ENCODE results near the gene VPS26A. TPM values are rescaled to one million over a fixed set of nuclear protein-coding genes. Genes with fewer than 3 reads are reported as not detected.
"Not testable (repeated sequence)": the region's sequence is repeated elsewhere in the genome, so short reads cannot be mapped to it uniquely, and the experiment has no call there.

The VPS26A gene
- total RNA-seq, 2 donors from 2014 or later, result 61.4 to 62.7 TPM

- Histone ChIP-seq H3K36me3 (no peaks in the 10 kb centered on the region), H3K9ac (ENCODE audit: low read depth in 2 of 2, low read length in 2 of 2) (no peak overlapping the region), H3K27ac (no peak overlapping the region), H3K4me3 (no peak overlapping the region), H3K4me1 (peaks cover 3% of the 10 kb centered on the region), H3K9me3 (no peaks in the 10 kb centered on the region), H3K27me3 (no peaks in the 10 kb centered on the region)
- TF ChIP-seq CTCF (IDR thresholded peaks at IDR 0.05), result no peak
- no peak for DNase-seq
- intact Hi-C loops (cut with DNase I), result no loop called here
Measured at GRCh38 chr10:69141304-69141703, 17.3 kb downstream of the VPS26A start.

- H3K9me3 ChIP-seq; H3K4me1 ChIP-seq; H3K4me3 ChIP-seq; H3K27ac ChIP-seq; H3K9ac ChIP-seq (ENCODE audit: low read depth in 2 of 2, low read length in 2 of 2); H3K27me3 ChIP-seq; DNase-seq; intact Hi-C loops (cut with DNase I); H3K36me3 ChIP-seq: not testable (repeated sequence)
Measured at GRCh38 chr10:69142074-69142473, 18.1 kb downstream of the VPS26A start.

- no peak for TF ChIP-seq CTCF (IDR thresholded peaks at IDR 0.05)
- Histone ChIP-seq H3K36me3 (no peaks in the 10 kb centered on the region), H3K9me3 (no peaks in the 10 kb centered on the region), H3K27ac (no peak overlapping the region), H3K27me3 (no peaks in the 10 kb centered on the region), H3K4me3 (no peak overlapping the region), H3K4me1 (peaks cover 3% of the 10 kb centered on the region), H3K9ac (ENCODE audit: low read depth in 2 of 2, low read length in 2 of 2) (no peak overlapping the region)
- intact Hi-C loops (cut with DNase I), result no loop called here
- no peak for DNase-seq
Measured at GRCh38 chr10:69142983-69143382, 19.0 kb downstream of the VPS26A start.

GRCh38 chr10:69145329-69145728, 21.4 kb downstream of the VPS26A start:
- no peak overlapping the region for H3K9ac ChIP-seq (ENCODE audit: low read depth in 2 of 2, low read length in 2 of 2)
- no peak overlapping the region for H3K27ac ChIP-seq
- no peaks in the 10 kb centered on the region for H3K36me3 ChIP-seq
- DNase-seq, result no peak
- intact Hi-C loops (cut with DNase I), result no loop called here
- H3K4me1 ChIP-seq, result peaks cover 3% of the 10 kb centered on the region
- H3K9me3 ChIP-seq, result no peaks in the 10 kb centered on the region
- TF ChIP-seq CTCF (IDR thresholded peaks at IDR 0.05), result no peak
- H3K4me3 ChIP-seq, result no peak overlapping the region
- no peaks in the 10 kb centered on the region for H3K27me3 ChIP-seq

DNA sequence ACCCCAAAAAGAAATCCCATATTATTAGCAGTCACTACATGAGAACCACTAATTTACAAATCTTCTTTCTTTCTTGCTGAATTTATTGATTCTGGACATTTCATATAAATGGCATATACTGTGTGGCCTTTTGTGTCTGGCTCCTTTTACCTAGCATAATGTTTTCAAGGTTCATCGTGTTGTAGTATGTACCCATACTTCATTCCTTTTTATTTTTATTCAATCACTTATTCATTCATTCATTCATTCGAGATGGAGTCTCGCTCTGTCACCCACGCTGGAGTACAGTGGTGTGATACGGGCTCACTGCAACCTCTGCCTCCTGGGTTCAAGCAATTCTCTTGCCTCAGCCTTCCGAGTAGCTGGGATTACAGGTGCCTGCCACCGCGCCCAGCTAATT, 21.9 kb downstream of the VPS26A start:
- TF ChIP-seq CTCF (IDR thresholded peaks at IDR 0.05), result no peak
- Histone ChIP-seq H3K9me3 (no peaks in the 10 kb centered on the region), H3K4me3 (no peak overlapping the region), H3K27me3 (no peaks in the 10 kb centered on the region), H3K36me3 (no peaks in the 10 kb centered on the region), H3K4me1 (peaks cover 3% of the 10 kb centered on the region), H3K27ac (no peak overlapping the region), H3K9ac (ENCODE audit: low read depth in 2 of 2, low read length in 2 of 2) (no peak overlapping the region)
- DNase-seq, result no peak
- intact Hi-C loops (cut with DNase I), result no loop called here

- TF ChIP-seq CTCF (IDR thresholded peaks at IDR 0.05), result no peak
- DNase-seq, result no peak
- no peak overlapping the region for H3K9ac ChIP-seq (ENCODE audit: low read depth in 2 of 2, low read length in 2 of 2)
- peaks cover 3% of the 10 kb centered on the region for H3K4me1 ChIP-seq
- H3K27ac ChIP-seq, result no peak overlapping the region
- H3K4me3 ChIP-seq, result no peak overlapping the region
- no peaks in the 10 kb centered on the region for H3K9me3 ChIP-seq
- no peaks in the 10 kb centered on the region for H3K27me3 ChIP-seq
- intact Hi-C loops (cut with DNase I), result no loop called here
- no peaks in the 10 kb centered on the region for H3K36me3 ChIP-seq
Measured at GRCh38 chr10:69146759-69147158, 22.8 kb downstream of the VPS26A start.
